HL-60 (cell line): Measurements from ENCODE around the gene CACNG8.

Experiments
- CTCF ChIP-seq: IDR thresholded peaks from one replicate; pipeline ENCODE4 v1.5.1; 2011; ENCODE audit warnings: low read length, control low read depth, inconsistent platforms; ENCODE audit not compliant: insufficient read depth
- POLR2AphosphoS5 ChIP-seq: IDR thresholded peaks from 2 replicates; pipeline ENCODE4 v1.6.1; 2012; ENCODE audit warnings: low read depth

- TF ChIP-seq CTCF: no peak
- no peak for TF ChIP-seq POLR2AphosphoS5
Measured at GRCh38 chr19:53958168-53958571, 4.6 kb upstream of the CACNG8 start.
